ENCODE results near the gene ANKRD36B.
"Not testable (repeated sequence)": the region's sequence is repeated elsewhere in the genome, so short reads cannot be mapped to it uniquely, and the experiment has no call there.

Gene ANKRD36B

DNA sequence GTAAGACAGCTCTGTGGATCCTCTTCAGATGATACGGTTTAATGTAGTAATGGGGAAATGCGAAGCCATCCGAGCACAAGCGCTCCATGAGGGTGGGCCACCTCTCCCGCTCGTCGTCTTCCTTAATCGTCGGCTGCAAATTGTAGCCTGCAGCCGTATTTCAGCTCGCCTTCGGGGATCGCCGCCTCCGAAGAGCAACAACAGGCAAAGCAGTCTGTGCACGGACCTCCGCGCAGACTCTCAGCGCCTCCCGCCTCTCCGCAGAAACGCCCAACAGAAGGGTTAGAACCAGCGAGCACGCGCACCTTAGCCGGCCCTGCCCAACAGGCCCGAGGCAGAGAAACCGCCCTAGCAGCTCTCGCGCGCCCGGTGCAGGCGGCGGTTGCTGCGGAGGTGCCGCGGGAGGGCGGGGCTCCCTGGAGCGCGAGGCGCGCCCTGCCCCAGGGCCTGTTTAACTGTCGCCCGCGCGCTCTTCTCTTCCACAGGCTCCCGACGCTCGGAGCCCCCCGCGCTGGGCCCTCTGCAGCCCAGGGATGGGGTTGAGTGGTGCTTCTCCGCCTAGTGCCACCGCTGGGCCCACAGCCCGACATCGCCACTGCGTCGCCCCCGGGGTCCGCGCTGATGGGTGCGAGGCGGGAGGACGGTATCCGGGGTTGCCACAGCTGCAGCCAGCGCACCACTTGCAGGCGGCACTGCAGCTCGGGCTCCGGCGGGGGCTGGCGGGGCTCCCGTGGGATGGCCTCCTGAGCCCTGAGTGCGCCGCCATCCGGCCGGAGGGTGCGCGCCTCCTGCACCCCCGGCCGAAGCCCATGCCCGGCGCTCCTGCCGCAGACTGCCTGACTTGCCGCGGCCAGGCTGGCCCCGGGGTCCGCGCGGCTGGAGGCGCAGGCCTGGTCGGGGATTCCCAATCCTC lies at the start of gene ANKRD36B:
Gene ANKRD36B (minus strand): TSS at position 280 of the 913 bp plus-strand sequence. CDS start 192 bp downstream, at position 88.
- not testable (repeated sequence) for DNase-seq

DNA sequence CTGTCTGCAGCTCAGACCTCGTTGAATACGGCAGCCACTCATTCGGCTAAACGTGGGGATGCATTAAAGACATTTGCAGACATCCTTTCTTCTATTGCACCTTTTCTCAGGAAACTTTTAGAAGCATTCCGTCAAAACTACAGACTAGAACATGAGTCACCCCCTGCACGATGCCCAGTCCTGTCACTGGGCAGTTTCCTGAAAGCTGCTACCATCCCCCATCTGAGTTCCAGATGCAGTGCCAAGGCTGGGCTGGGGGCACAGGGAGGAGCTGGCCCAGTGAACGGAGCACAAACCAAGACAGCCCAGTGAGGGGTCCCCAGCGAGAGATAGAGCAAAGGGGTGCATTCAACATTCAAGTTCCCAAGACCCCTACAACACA lies 36.4 kb upstream of the ANKRD36B start:
- not testable (repeated sequence) for DNase-seq

DNA sequence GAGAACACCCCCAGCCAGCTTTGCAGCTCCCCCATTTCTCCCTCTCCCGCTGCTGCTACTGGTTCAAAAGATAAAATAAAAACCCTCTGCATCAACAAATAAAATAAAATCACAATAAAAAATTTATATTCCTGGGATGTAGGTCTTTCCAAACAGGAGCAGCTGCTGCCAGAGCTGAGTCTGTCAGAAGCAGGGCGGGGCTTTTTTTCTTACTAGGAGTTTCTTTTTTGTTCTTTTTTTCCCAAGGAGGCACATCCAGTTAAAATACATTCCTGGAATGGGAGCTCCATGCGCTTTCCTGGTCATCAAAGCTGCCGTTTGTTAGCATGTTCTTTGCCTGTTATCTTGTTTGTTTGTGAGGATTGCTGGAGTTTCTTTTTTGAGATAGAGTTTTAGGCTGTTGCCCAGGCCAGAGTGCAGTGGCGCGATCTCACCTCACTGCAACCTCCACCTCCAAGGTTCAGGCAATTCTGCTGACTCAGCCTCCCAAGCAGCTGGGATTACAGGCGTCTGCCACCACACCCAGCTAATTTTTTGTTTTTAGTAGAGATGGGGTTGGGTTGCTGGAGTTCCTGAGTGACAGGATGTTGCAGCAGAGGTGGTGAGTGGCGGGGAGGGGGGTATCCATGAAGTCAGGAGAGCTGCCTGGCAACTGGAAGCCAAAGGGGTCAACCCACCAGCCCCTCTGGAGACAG lies 35.8 kb upstream of the ANKRD36B start:
- DNase-seq = peak; percentile 8

DNA sequence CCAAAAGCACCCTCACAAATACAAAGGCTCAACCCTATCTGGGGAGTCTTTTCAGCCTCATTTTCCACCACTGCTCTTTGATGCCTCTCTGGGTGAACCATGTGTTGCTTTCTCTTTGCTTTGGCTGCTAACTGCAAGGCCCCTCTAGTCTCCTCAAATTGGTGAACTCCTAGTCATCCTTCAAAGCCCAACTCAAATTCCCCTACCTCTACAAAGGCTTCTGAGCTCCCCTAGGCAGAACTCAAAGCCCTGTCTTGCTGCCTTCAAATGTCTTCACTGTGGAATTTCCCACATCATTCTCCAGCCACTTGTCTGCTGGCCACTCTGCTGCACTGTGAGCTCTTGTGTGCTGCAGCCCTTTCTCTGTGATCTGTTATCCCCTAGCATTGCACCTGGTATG lies 33.3 kb upstream of the ANKRD36B start:
- not testable (repeated sequence) for DNase-seq

- not testable (repeated sequence) for DNase-seq
Observed at GRCh38 chr2:97620492-97620891, 30.8 kb upstream of the ANKRD36B start.

DNA sequence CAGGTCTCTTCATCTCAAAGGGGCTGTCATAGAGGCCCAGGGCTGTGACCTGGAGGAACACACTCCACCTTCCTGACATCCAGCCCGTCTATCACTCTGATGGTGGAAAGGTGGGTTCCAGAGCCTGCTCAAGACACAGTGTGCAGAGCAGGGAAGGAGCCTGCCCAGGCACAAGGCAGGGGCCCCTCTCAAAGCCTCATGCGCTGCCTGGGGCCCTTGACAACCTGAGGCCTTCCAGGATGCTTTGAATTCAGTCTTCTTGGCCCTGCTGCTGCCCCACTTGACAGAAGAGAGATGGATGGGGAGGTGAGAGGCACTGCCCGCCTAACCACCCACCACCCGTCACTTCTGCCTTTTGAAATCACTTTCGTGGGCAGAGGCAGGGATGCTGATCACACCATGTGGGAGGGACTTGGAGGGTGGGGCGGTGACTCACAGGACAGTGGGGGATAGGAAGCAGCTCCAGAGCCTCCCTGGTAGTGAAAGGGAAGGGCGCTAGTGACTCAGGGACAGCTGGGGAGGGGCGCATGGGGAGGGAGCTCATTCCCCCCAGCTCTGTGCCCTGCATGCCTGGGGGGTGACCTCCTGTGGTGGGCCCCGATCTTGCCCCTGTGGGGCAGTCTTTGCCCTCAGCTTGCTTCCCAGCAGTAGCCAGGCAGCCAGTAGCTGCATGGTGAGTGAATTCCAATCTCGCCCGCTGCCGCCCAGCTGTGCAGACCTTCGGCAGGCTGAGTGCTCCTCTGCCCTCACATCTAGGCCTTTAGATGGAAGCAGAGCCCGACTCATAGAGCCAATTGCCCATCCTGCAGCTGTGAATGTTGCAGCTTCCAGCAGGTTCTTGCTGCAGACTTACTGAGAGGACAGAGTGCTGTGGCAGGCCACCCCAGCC lies 29.5 kb upstream of the ANKRD36B start:
- not testable (repeated sequence) for DNase-seq

GRCh38 chr2:97617911-97618310 lies 28.2 kb upstream of the ANKRD36B start:
- DNase-seq = no peak

DNA sequence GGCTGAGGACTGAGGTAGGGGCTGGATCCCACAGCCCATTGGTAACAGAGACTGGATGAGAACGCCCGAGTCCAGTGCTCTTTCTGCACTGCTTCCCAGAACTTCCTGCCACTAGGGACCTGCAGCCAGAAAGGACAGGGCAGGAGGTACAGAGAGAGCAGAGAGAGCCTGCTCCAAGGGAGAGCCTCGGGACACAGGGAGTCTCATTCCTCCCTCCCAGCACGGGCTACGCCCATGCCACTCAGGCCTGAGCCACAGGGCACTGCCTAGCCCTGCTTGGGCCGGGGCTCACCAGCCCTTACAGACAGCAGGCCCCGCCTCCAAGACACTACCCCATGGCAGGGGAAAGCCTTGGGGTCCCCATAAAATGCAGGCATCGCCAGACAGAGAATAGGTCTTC lies 26.1 kb upstream of the ANKRD36B start:
- DNase-seq = not testable (repeated sequence)

- DNase-seq = not testable (repeated sequence)
Observed at GRCh38 chr2:97611895-97612294, 22.2 kb upstream of the ANKRD36B start.

GRCh38 chr2:97608745-97609144 lies 19.1 kb upstream of the ANKRD36B start:
- DNase-seq = not testable (repeated sequence)

GRCh38 chr2:97605524-97606339 lies 16.1 kb upstream of the ANKRD36B start:
- DNase-seq = not testable (repeated sequence)

GRCh38 chr2:97605109-97605508 lies 15.4 kb upstream of the ANKRD36B start:
- DNase-seq = not testable (repeated sequence)

- not testable (repeated sequence) for DNase-seq
Observed at GRCh38 chr2:97601537-97601936, 11.9 kb upstream of the ANKRD36B start.

DNA sequence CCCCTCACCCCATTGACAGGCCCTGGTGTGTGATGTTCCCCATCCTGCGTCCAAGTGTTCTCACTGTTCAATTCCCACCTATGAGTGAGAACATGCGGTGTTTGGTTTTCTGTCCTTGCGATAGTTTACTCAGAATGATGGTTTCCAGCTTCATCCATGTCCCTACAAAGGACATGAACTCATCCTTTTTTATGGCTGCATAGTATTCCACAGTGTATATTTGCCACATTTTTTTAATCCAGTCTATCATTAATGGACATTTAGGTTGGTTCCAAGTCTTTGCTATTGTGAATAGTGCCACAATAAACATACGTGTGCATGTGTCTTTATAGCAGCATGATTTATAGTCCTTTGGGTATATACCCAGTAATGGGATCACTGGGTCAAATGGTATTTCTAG lies 6.5 kb upstream of the ANKRD36B start:
- DNase-seq = not testable (repeated sequence)

- not testable (repeated sequence) for DNase-seq
Observed at GRCh38 chr2:97593520-97593919, 3.8 kb upstream of the ANKRD36B start.

- not testable (repeated sequence) for DNase-seq
Observed at GRCh38 chr2:97590515-97591394, 1.1 kb upstream of the ANKRD36B start.

DNA sequence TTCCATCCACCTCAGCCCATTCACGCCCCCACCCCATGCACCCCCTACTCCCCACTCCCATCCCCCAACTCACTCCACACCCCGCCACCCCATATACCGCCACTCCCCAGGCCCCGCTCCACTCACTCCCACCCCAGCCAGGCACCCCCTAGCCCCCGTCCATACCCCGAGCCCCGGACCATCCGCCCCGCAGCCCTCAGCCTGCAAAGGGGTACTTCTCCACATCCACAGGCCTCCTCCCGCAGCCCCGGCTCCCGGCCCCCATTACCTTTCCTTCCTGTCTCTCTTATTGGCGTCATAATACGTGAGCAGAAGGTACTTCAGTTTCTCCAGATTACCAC lies 450 bp downstream of the ANKRD36B start:
- DNase-seq = not testable (repeated sequence)

GRCh38 chr2:97565674-97566073 lies 24.0 kb downstream of the ANKRD36B start:
- not testable (repeated sequence) for DNase-seq

GRCh38 chr2:97552406-97552805 lies 37.3 kb downstream of the ANKRD36B start:
- DNase-seq = not testable (repeated sequence)

- DNase-seq = not testable (repeated sequence)
Observed at GRCh38 chr2:97550498-97550897, 39.2 kb downstream of the ANKRD36B start.

DNA sequence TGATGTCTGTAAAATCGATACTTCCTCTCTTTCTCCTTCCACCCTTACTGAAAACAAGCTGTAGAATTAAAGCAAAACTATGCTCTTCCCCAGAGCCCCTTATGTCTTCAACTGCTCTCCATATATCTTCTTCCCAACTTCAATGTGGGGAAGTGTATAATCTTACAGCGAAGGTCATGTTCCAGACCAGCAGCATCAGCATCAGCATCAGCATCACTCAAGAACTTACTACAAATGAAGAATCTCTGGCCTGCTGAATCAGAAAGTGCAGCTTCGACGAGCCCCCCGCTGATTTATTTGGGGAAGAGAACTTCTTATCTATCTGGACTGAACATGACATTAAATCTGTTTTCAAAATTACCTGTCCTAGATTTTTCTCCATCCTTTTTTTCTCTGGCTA lies 40.6 kb downstream of the ANKRD36B start:
- DNase-seq = not testable (repeated sequence)

Data from NCI-H69 (cell line).